GM19397 (cell line): ENCODE results near the gene MXI1.
A peak's percentile ranks its signal among the peaks of the same experiment; 100 is the strongest.
"Not testable (repeated sequence)": the region's sequence is repeated elsewhere in the genome, so short reads cannot be mapped to it uniquely, and the experiment has no call there.

Experiments
- ATAC-seq: cut with Tn5 transposase; IDR thresholded peaks from one replicate; pipeline ENCODE4 v1.9.1; 2021; ENCODE audit warnings: mild to moderate bottlenecking, moderate library complexity; ENCODE audit not compliant: unreplicated experiment

Gene MXI1

GRCh38 chr10:110181451-110181850 is 26.0 kb upstream of the MXI1 start:
- no peak for ATAC-seq

- no peak for ATAC-seq
Observed at GRCh38 chr10:110181911-110182310, 25.5 kb upstream of the MXI1 start.

GRCh38 chr10:110184398-110184797 is 23.0 kb upstream of the MXI1 start:
- no peak for ATAC-seq

- not testable (repeated sequence) for ATAC-seq
Observed at GRCh38 chr10:110185646-110186182, 21.7 kb upstream of the MXI1 start.

GRCh38 chr10:110190170-110190569 is 17.2 kb upstream of the MXI1 start:
- ATAC-seq = no peak

GRCh38 chr10:110192552-110192951 is 14.9 kb upstream of the MXI1 start:
- no peak for ATAC-seq

GRCh38 chr10:110200503-110200902 is 6.9 kb upstream of the MXI1 start:
- ATAC-seq = no peak

- not testable (repeated sequence) for ATAC-seq
Observed at GRCh38 chr10:110201046-110201445, 6.4 kb upstream of the MXI1 start.

- no peak for ATAC-seq
Observed at GRCh38 chr10:110203500-110204455, 3.6 kb upstream of the MXI1 start.

GRCh38 chr10:110205051-110205675 is 2.2 kb upstream of the MXI1 start:
- ATAC-seq = no peak

GRCh38 chr10:110207805-110208613 is 604 bp downstream of the MXI1 start:
- peak; percentile 4 for ATAC-seq

- no peak for ATAC-seq
Observed at GRCh38 chr10:110208614-110209453, 1.4 kb downstream of the MXI1 start.

GRCh38 chr10:110209454-110209925 is 2.1 kb downstream of the MXI1 start:
- no peak for ATAC-seq

- ATAC-seq = no peak
Observed at GRCh38 chr10:110209926-110210673, 2.7 kb downstream of the MXI1 start.

GRCh38 chr10:110210674-110211464 is 3.5 kb downstream of the MXI1 start:
- ATAC-seq = peak; percentile 52

GRCh38 chr10:110211465-110211843 is 4.0 kb downstream of the MXI1 start:
- no peak for ATAC-seq

- ATAC-seq = no peak
Observed at GRCh38 chr10:110212119-110213006, 5.0 kb downstream of the MXI1 start.
